ENCODE results near the gene CDK13.

Gene CDK13

GRCh38 chr7:40015790-40016296 lies 65.8 kb downstream of the CDK13 start:
- DNase-seq, result peak; percentile 47

GRCh38 chr7:40019558-40019957 lies 69.5 kb downstream of the CDK13 start:
- DNase-seq, result no peak

- no peak for DNase-seq
Observed at GRCh38 chr7:40024048-40024447, 74.0 kb downstream of the CDK13 start.

- no peak for DNase-seq
Observed at GRCh38 chr7:40024841-40025240, 74.8 kb downstream of the CDK13 start.

- DNase-seq, result no peak
Observed at GRCh38 chr7:40027545-40027944, 77.5 kb downstream of the CDK13 start.

GRCh38 chr7:40033826-40034225 lies 83.8 kb downstream of the CDK13 start:
- DNase-seq, result no peak

GRCh38 chr7:40041456-40041855 lies 91.4 kb downstream of the CDK13 start:
- no peak for DNase-seq

- DNase-seq, result no peak
Observed at GRCh38 chr7:40043164-40043563, 93.1 kb downstream of the CDK13 start.

- no peak for DNase-seq
Observed at GRCh38 chr7:40047661-40048060, 97.6 kb downstream of the CDK13 start.

- no peak for DNase-seq
Observed at GRCh38 chr7:40057292-40057691, 107.2 kb downstream of the CDK13 start.

- no peak for DNase-seq
Observed at GRCh38 chr7:40058026-40058425, 108.0 kb downstream of the CDK13 start.

- DNase-seq, result no peak
Observed at GRCh38 chr7:40058636-40059035, 108.6 kb downstream of the CDK13 start.

GRCh38 chr7:40059057-40059456 lies 109.0 kb downstream of the CDK13 start:
- no peak for DNase-seq

- DNase-seq, result no peak
Observed at GRCh38 chr7:40072268-40072667, 122.2 kb downstream of the CDK13 start.

GRCh38 chr7:40073239-40073638 lies 123.2 kb downstream of the CDK13 start:
- DNase-seq, result no peak

- DNase-seq, result no peak
Observed at GRCh38 chr7:40077849-40078248, 127.8 kb downstream of the CDK13 start.

- no peak for DNase-seq
Observed at GRCh38 chr7:40092182-40092581, 142.1 kb downstream of the CDK13 start.

- DNase-seq, result no peak
Observed at GRCh38 chr7:40093631-40094350, 143.7 kb downstream of the CDK13 start.

- DNase-seq, result no peak
Observed at GRCh38 chr7:40095230-40095629, 145.2 kb downstream of the CDK13 start.

- no peak for DNase-seq
Observed at GRCh38 chr7:40095695-40096327, 145.8 kb downstream of the CDK13 start.

GRCh38 chr7:40097728-40098127 lies 147.7 kb downstream of the CDK13 start:
- DNase-seq, result no peak

GRCh38 chr7:40098810-40099209 lies 148.8 kb downstream of the CDK13 start:
- DNase-seq, result no peak

GRCh38 chr7:40099837-40100236 lies 149.8 kb downstream of the CDK13 start:
- no peak for DNase-seq

- DNase-seq, result no peak
Observed at GRCh38 chr7:40101201-40101600, 151.1 kb downstream of the CDK13 start.

- DNase-seq, result no peak
Observed at GRCh38 chr7:40102897-40103296, 152.8 kb downstream of the CDK13 start.

Measured in activated CD4-positive, alpha-beta T cell treated with anti-CD3 and anti-CD28 coated beads, Interleukin-2, amount 50 U/mL, for 16 hours (primary cell).